ENCODE results near the gene RCOR2.
"Not testable (repeated sequence)": the region's sequence is repeated elsewhere in the genome, so short reads cannot be mapped to it uniquely, and the experiment has no call there.

The RCOR2 gene

GRCh38 chr11:63876616-63877015 lies 40.3 kb downstream of the RCOR2 start:
- DNase-seq = no peak

GRCh38 chr11:63875506-63876065 lies 41.4 kb downstream of the RCOR2 start:
- no peak for DNase-seq

DNA sequence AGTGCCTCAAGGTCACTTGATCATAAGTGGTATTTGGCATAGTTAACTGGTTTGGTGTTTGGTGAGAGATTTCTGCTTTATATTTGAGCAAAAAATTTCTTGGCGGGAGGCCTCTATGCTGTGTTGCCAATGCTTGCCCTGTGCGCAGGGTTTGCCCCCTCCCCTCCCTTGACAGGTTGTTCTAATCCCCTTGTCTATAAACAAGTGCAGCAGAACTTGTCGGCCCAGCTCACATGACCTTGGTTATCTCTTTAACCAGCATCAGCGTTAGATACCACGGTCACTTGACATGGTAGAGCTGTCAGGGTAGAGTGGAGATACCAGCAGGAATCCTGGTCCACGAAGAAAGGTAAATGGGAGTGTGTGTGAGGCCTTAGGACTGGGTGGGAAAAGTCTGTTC lies 42.5 kb downstream of the RCOR2 start:
- no peak for DNase-seq

- DNase-seq = no peak
Measured at GRCh38 chr11:63873311-63873710, 43.7 kb downstream of the RCOR2 start.

GRCh38 chr11:63872800-63873197 lies 44.2 kb downstream of the RCOR2 start:
- DNase-seq = no peak

- peak; percentile 73 for DNase-seq
Measured at GRCh38 chr11:63871962-63872799, 44.8 kb downstream of the RCOR2 start.

DNA sequence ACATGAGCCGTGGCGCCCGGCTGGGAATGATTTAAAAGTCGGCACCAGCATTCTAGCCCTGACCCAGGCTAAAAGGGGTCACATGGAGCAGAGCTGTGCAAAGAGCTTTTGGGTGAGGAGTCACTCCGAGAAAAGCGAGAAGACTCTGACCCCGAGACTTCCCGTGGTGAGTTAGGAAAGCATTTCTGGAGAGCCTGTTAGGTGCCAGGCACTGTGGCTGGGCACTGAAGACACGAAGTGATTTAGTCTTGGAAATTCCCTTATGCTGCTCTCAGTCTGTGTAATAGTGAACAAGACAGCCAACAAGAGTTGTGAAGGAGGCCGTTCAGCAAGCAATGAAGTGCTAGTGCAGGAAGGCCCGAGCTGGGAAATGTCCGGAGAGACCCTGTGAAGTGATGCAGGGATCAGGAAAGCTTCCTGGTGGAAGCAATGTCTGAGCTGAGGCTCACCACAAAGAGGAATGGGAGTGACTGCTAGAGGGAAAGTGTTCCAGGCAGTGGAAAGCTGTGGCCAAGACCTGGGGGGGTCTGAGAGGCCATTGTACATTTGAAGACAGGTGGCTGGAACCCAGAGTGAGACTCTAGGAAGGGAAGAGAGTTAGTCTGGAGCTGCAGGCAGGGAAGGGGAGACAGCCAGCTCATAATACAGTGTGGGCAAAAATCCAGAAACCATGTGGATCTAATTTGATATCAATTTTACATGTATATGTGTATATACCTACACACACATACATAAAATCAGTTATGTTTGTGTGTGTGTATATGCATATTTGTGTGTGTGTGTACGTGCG lies 46.4 kb downstream of the RCOR2 start:
- peak; percentile 52 for DNase-seq

DNA sequence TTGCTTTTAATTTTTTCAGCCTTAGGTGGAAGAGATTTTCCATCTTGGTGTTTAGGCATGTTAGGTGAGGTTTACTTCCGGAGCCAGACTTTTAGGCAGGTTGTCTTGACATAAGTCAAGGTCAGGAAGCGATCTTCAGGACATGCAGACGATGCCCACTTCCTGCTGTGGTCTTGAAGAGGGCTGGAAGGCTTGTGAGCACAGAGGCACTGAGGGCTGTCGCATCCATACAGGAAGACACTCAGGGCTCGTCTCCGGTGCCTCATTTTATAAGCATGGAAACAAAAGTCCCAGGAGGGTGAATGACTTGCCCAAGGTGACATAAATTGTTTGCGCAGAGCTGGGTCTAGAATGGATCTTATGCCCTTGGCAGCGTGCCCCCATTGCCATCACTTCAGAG lies 47.3 kb downstream of the RCOR2 start:
- DNase-seq = peak; percentile 61

GRCh38 chr11:63869171-63869591 lies 47.8 kb downstream of the RCOR2 start:
- DNase-seq = no peak

DNA sequence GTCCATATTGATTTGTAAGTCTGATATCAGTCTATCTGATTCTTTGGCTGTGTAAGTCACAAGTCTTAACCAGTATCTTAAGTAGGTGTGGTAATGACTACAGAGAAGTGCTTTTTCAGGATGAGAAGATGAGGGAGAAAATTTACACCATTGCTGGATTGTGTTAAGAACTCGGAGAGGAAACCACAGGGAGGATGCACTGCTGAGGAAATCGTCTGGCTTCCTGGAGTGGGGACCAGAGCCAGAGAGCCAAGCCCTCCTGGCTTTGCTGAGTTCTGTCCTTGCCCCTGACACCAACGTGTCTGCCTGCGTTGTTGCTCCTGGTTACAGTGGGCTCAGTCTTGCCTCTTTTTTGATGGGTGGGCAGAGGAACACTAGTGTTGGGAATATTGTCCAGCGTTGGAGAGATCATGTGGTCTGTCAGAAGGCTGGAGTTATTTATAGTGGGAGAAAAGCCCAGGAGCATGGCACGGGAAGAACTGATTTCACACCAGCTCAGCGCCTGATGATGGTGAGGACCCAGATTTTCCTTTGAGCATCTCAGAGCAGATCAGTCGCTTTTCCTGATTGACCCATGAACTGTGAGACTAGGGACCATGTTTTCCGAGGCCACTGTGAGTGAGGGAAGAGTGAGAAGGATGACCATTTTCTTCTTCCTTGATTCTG lies 48.4 kb downstream of the RCOR2 start:
- no peak for DNase-seq

DNA sequence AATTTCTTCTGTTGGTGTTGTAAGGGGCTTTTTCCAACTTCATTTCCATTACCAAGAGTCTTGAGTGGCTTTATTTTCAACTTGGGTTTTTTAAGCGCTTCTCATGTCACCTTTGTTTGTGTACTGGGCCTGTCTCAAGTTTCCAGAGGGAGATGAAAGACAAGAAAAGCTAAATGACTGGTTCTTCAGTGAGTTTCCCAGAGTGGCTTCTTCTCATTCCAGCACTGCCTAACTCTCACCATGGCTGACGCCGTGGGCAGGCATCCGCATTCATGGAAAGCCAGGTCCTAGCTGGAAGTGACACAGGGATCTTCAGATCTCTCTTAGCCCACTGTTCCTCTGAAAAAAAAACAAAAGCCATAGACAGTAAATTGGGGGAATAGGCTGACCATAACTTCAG lies 49.5 kb downstream of the RCOR2 start:
- DNase-seq = no peak

DNA sequence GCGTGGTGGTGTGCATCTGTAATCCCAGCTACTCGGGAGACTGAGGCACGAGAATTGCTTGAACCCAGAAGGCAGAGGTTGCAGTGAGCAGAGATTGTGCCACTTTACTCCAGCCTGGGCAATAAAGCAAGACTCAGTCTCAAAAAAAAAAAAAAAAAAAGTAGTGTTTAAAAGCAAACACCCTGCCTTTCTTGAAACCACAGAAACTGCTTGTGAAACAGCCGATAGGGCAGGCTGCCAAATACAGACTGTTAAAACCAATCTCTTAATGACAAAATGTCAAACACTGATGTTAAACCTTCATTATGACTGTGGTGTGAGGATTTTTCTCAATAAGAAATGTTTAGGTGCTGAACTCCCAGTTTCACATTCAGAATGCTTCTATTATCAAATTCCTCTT lies 50.8 kb downstream of the RCOR2 start:
- DNase-seq = peak; percentile 90

DNA sequence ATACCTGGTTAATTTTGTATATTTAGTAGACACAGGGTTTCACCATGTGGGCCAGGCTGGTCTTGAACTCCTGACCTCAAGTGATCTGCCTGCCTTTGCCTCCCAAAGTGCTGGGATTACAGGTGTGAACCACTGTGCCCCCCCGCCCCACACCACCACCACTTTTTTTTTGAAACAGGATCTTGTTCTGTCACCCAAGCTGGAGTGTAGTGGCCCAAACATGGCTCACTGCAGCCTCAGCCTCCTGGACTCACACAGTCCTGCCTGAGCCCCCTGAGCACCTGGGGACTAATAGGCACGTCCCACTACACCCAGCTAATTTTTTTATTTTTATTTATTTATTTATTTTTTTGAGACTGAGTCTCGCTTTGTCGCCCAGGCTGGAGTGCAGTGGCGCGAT lies 53.3 kb downstream of the RCOR2 start:
- not testable (repeated sequence) for DNase-seq

- no peak for DNase-seq
Measured at GRCh38 chr11:63862923-63863322, 54.0 kb downstream of the RCOR2 start.
